Islet of Langerhans (tissue), 1 donor: ENCODE measurements around the gene PABPC1L2A.
"Not testable (repeated sequence)": the region's sequence is repeated elsewhere in the genome, so short reads cannot be mapped to it uniquely, and the experiment has no call there.

ENCODE experiments used
- FAIRE-seq: peaks from one replicate; lab custom pipeline; 2011; peaks lifted over from hg19 to GRCh38; lab: Jason Lieb, UNC

The PABPC1L2A gene

DNA sequence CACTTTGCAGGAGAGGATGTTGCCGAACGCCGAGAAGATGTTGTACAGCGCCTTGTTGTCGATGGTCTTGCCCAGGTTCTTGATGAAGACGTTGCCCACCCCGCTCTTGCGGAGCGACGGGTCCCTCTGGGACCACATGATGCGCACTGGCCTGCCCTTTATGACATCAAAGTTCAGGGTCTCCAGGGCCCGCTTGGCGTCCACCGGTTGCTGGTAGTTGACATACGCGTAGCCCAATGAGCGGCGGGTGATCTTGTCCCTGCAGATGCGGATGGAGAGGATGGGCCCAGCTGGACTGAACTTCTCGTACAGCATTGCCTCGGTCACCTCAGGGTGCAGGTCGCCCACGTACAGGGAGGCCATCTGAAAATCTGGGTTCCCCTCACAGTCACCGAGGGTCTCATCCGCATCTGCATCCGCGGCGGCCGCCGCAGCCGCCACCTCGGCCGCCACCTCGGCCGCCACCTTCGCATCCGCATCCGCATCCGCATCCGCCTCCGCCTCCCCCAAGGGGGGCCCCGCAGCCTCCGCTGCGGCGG, at the start of gene PABPC1L2A:
Gene PABPC1L2A, minus strand, starts transcription at position 489 of the 539 bp plus-strand sequence. Its CDS starts 126 bp downstream, at position 363.
- not testable (repeated sequence) for FAIRE-seq

DNA sequence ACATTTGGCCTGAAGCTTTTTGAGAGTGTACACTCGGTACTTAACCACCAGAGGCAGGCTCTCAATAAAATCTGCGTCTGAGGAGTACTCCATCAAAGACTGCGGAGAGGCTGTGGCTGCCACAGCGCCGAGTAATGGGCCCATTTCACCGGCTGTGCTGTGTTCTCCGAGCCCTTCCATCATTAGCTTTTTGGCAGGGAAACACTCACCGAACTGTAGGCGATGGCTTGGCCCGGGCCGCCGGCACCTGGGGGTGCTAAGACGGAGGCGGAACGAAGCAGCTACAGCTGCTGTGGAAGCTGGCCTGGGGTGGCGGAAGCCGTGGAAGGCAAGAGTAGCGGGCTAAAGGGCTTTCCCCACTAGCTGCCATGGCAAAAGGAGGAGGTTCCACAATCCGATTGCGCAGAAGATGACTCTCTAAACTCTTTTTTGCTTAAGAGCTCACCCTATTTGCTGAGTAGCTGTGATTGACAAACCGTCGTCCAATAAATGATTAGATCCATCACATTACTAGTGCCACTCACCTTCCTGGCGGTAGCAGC, 48.5 kb upstream of the PABPC1L2A start:
- no peak for FAIRE-seq

DNA sequence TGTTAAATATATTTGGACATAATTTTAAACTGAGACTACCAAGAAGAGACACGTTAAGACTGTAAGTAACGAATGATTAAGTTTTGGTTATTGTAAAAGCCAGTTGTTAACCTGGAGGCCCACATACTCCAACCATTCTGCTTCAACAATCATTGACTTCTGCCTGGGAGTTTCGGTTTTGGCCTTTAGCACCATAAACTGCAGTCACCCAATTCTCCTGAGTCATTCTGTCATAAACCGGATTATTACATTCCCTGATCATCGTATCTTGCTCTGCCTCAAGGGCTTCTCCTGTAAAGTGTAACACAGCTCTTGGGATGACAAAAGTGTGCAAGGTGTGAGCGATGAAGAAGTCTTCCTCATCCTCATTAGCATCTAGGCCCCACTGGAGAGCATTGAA, 46.9 kb upstream of the PABPC1L2A start:
- no peak for FAIRE-seq

DNA sequence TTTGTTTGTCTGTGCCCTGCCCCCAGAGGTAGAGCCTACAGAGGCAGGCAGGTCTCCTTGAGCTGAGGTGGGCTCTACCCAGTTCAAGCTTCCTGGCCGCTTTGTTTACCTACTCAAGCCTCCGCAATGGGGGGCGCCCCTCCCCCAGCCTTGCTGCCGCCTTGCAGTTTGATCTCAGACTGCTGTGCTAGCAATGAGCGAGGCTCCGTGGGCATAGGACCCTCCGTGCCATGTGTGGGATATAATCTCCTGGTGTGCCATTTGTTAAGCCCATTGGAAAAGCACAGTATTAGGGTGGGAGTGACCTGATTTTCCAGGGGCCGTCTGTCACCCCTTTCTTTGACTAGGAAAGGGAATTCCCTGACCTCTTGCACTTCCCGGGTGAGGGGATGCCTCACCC, 20.2 kb upstream of the PABPC1L2A start:
- FAIRE-seq: not testable (repeated sequence)

DNA sequence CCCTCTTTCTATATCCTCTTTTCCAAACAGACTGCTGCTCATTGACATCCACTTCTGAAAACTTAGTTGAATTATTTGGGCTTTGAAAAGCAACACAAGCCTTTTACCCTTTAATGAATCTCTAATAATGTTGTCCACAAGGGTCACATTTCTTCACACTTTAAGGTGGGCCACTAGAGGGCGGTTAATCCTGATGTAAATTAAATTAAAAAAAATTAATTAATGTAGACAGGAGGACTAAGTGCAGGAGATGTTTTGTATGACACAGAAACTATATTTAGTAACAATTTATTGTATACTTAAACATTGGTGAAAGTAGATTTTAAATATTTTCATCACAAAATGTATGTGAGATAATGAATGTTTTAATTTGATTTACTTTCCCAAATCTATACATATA, 7.5 kb upstream of the PABPC1L2A start:
- not testable (repeated sequence) for FAIRE-seq

DNA sequence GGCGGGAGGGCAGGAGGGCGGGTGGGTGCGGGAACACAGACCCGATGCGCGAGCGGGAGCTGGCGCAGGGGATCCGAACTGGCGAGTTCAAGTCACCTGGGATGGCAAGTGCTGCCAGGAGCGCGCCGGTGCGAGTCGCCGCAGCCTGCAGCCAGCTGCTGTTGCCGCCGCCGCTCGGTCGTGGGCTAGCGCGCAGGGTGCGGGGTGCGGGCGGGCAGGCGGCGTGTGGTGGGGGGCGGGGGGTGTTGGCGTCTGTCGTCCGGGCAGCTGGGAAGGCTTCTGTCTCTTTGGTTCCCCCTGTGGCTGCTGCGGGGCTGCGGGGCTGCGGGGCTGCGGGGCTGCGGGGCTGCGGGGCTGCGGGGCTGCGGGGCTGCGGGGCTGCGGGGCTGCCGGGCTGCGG, 572 bp upstream of the PABPC1L2A start:
- FAIRE-seq: not testable (repeated sequence)

DNA sequence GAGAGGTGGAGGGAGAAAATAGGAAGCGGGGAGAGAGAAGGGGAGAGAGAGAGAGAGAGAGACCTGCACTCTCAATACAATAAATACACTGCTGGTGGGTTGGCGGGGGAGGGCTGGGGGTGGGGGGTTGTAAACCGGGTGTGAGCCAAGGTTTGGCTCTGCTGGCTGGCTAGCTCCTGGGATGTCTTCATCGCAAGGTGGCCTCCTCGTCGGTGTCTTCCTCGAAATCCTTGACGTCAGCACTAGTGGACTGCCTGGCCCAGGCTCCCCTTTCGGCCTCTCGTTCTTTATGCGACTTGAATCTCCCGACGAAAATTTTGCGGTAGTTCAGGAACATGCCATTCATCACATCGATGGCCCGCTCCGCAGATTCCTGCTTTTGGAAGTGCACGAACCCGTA, 715 bp downstream of the PABPC1L2A start:
- not testable (repeated sequence) for FAIRE-seq

DNA sequence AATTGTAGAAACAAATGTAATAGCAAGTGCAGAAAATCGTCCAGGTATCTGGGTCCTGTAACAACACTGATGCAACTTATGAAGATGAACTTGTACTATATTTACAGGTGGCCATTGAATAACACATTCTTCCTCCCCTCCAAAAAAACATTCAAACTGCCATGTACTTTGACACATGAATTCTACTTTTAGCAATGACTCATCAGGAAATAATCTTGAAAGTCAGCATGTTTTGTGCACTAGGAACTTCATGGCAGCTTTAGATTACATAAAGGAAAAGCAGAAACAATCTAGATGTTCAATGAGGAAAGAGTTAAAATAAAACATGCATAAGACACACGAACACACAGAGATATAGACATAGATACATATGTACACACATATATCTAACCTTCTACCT, 2.5 kb downstream of the PABPC1L2A start:
- no peak for FAIRE-seq

DNA sequence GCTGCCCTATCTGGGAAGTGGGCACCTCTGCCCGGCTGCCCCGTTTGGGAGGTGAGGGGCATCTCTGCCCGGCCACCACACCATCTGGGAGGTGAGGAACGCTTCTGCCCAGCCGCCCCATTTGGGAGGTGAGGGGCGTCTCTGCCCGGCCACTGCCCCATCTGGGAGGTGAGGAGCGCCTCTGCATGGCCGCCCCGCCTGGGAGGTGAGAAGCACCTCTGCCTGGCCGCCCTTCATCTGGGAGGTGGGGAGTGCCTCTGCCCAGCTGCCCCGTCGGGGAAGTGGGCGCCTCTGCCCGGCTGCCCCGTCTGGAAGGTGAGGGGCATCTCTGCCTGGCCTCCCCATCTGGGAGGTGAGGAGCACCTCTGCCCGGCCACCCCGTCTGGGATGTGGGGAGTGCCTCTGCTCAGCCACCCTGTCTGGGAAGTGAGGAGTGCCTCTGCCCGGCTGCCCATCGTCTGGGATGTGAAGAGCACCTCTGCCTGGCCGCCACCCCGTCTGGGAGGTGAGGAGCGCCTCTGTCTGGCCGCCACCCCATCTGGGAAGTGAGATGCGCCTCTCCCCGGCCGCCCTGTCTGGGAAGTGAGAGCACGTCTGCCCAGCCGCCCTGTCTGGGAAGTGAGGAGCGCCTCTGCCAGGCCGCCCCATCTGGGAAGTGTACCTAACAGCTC, 9.8 kb downstream of the PABPC1L2A start:
- no peak for FAIRE-seq

DNA sequence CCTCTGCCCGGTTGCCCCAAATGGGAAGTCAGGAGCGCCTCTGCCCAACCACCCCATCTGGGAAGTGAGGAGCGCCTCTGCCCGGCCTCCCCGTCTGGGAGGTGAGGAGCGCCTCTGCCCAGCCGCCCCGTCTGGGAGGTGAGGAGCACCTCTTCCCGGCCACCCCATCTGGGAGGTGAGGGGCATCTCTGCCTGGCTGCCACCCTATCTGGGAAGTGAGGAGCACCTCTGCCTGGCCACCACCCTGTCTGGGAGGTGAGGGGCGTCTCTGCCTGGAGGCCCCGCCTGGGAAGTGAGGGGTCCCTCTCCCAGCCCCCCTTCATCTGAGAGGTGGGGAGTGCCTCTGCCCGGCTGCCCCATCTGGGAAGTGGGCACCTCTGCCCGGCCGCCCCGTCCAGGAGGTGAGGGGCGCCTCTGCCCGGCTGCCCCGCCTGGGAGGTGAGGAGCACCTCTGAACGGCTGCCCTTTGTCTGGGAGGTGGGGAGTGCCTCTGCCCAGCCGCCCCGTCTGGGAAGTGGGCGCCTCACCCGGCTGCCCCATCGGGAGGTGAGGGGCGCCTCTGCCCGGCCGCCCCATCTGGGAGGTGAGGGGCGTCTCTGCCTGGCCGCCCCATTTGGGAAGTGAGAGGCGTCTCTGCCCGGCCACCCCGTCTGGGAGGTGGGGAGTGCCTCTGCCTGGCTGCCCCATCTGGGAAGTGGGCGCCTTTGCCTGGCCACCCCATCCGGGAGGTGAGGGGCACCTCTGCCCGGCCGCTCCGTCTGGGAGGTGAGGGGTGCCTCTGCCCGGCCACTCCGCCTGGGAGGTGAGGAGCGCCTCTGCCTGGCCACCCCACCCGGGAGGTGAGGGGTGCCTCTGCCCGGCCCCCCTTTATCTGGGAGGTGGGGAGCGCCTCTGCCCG, 10.6 kb downstream of the PABPC1L2A start:
- no peak for FAIRE-seq

DNA sequence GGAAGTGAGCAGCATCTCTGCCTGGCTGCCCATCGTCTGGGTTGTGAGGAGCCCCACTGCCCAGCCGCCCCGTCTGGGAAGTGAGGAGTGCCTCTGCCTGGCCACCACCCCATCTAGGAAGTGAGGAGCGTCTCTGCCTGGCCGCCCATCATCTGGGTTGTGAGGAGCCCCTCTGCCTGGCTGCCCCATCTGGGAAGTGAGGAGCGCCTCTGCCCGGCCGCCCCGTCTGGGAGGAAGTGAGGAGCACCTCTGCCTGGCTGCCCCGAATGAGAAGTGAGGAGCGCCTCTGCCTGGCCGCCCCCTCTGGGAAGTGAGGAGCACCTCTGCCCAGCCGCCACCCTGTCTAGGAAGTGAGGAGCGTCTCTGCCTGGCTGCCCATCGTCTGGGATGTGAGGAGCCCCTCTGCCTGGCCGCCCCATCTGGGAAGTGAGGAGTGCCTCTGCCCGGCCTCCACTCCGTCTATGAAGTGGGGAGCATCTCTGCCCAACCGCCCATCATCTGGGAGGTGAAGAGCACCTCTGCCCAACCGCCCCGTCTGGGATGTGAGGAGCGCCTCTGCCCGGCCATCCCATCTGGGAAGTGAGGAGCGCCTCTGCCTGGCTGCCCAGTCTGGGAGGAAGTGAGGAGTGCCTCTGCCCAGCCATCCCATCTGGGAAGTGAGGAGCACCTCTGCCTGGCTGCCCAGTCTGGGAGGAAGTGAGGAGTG, 11.4 kb downstream of the PABPC1L2A start:
- FAIRE-seq: not testable (repeated sequence)

DNA sequence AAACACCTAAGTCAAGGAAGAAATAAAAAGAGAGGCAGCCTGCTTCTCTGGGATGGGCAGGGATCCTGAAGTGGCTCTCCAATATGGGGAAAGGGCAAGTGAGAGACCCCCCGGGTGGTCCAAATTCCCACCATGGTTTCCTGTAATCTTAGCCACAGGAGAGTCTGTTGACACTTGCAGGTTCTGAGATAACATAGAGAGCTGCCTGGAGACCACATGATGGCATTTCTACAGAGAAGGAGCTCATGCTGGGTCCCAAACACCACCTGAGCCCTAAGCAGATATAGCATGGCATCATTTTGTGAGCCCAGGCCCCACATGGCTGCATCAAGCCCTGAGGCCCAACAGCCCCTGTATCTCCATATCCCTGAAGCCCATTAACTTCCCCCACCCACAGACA, 50.4 kb downstream of the PABPC1L2A start:
- no peak for FAIRE-seq
